HCT116 (cell line): Measurements from ENCODE around the gene HTR3A. TPM values are rescaled to one million over a fixed set of nuclear protein-coding genes. Genes with fewer than 3 reads are reported as not detected.

Experiments used
- ATAC-seq: fragments of 200-7000 bp; cut with Tn5 transposase; 2 replicates; pipeline ENCODE4 v1.9.1; 2020; ENCODE audit warnings: mild to moderate bottlenecking, moderate library complexity
- BruUV-seq: library from RNA; stranded (reverse); fragments of 400-500 nt; replicated peaks from 2 replicates; lab custom pipeline; 2021; lab: Mats Ljungman, UMichigan
- CTCF ChIA-PET: fragments of 300-600 bp; sonication (Branson Sonifier 250); formaldehyde crosslinking; loops from one replicate; lab custom pipeline; 2021; ENCODE audit warnings: antibody characterized with exemption; lab: Charles Lee
- POLR2A ChIA-PET: fragments of 300-600, 350-600 bp; sonication (Branson Sonifier 250); formaldehyde crosslinking; loops from one replicate; lab custom pipeline; 2021; ENCODE audit warnings: antibody characterized with exemption; lab: Charles Lee
- RAD21 ChIA-PET, 2 experiments: fragments of 300-600 bp; sonication (Branson Sonifier 250); formaldehyde crosslinking; loops; one replicate each; lab custom pipeline; 2023; ENCODE audit warnings: low total read pairs in 2 of 2; ENCODE audit not compliant: uncharacterized antibody in 2 of 2, unreplicated experiment in 2 of 2, low non-redundant PET in 1 of 2; lab: Charles Lee
- DNase-seq: peaks from one replicate; pipeline ENCODE4 v3.0.0-alpha.2; 2010; ENCODE audit warnings: low read depth, low spot score
- H2AFZ ChIP-seq: fragments of 200-600 bp; shearing (Covaris generic), sonication (generic); 2 replicates; pipeline ENCODE4 v1.6.1; 2017; ENCODE audit warnings: low read depth, mixed run types, mixed read lengths, antibody characterized with exemption, low read length; ENCODE audit not compliant: poor library complexity, severe bottlenecking
- H3K27ac ChIP-seq: 2 replicates; pipeline ENCODE4 v1.5.1; 2012; ENCODE audit warnings: low read depth, low read length
- H3K27me3 ChIP-seq: fragments of 200-600 bp; sonication (generic); 2 replicates; pipeline ENCODE4 v1.6.1; 2016; ENCODE audit warnings: mixed run types, low read length, mixed read lengths; ENCODE audit not compliant: insufficient read depth
- H3K36me3 ChIP-seq, 2 experiments: fragments of 200-500 bp in 1 of 2; fragments of 200-600 bp in 1 of 2; sonication (Bioruptor generic) in 1 of 2; sonication (generic) in 1 of 2; 2 replicates each; pipeline versions ENCODE4 v1.5.1 to v1.6.1; 2014 to 2016; ENCODE audit warnings: low read length in 2 of 2, inconsistent platforms in 1 of 2, mixed read lengths in 1 of 2, mixed run types in 1 of 2; ENCODE audit not compliant: insufficient read depth in 2 of 2, control insufficient read depth in 1 of 2
- H3K4me1 ChIP-seq, 2 experiments: fragments of 200-600 bp in 1 of 2; sonication (generic) in 1 of 2; 2 replicates each; pipeline versions ENCODE4 v1.5.1 to v1.6.1; 2012 to 2017; ENCODE audit warnings: low read length in 2 of 2, inconsistent platforms in 1 of 2, mild to moderate bottlenecking in 1 of 2, mixed read lengths in 1 of 2, mixed run types in 1 of 2, moderate library complexity in 1 of 2; ENCODE audit not compliant: insufficient read depth in 2 of 2, control insufficient read depth in 1 of 2
- H3K4me2 ChIP-seq: fragments of 200-600 bp; sonication (generic); 2 replicates; pipeline ENCODE4 v1.6.1; 2017; ENCODE audit warnings: mixed run types, low read length, mixed read lengths
- H3K4me3 ChIP-seq, 2 experiments: fragments of 200-600 bp in 1 of 2; sonication (generic) in 1 of 2; replicated peaks in 1 of 2; 2 replicates each; pipeline ENCODE4 v1.5.1; 2011 to 2016; ENCODE audit warnings: low read length in 2 of 2, control low read depth in 1 of 2, low read depth in 1 of 2, mild to moderate bottlenecking in 1 of 2, mixed read lengths in 1 of 2, mixed run types in 1 of 2
- H3K79me2 ChIP-seq: fragments of 200-600 bp; sonication (generic); 2 replicates; pipeline ENCODE4 v1.6.1; 2017; ENCODE audit warnings: mild to moderate bottlenecking, mixed run types, low read length, moderate library complexity, mixed read lengths; ENCODE audit not compliant: insufficient read depth
- H3K9ac ChIP-seq: fragments of 200-600 bp; sonication (generic); 2 replicates; pipeline ENCODE4 v1.6.1; 2016; ENCODE audit warnings: low read length, mixed read lengths
- H3K9me2 ChIP-seq: fragments of 200-600 bp; sonication (generic), shearing (Covaris generic); 2 replicates; pipeline ENCODE4 v1.6.1; 2017; ENCODE audit warnings: mixed run types, mild to moderate bottlenecking, moderate library complexity; ENCODE audit not compliant: insufficient read depth
- H3K9me3 ChIP-seq, 2 experiments: fragments of 200-500 bp in 1 of 2; fragments of 200-600 bp in 1 of 2; sonication (Bioruptor generic) in 1 of 2; sonication (generic) in 1 of 2; 2 replicates each; pipeline ENCODE4 v1.6.1; 2014 to 2017; ENCODE audit warnings: low read length in 2 of 2, mixed read lengths in 2 of 2, inconsistent platforms in 1 of 2, low read depth in 1 of 2, mild to moderate bottlenecking in 1 of 2, mixed run types in 1 of 2, moderate library complexity in 1 of 2; ENCODE audit not compliant: control insufficient read depth in 1 of 2, insufficient read depth in 1 of 2
- H4K20me1 ChIP-seq: fragments of 200-600 bp; sonication (generic), shearing (Covaris generic); 2 replicates; pipeline ENCODE4 v1.6.1; 2017; ENCODE audit warnings: mixed run types, mild to moderate bottlenecking, moderate library complexity; ENCODE audit not compliant: insufficient read depth
- EGR1 ChIP-seq: IDR thresholded peaks from 2 replicates; pipeline ENCODE4 v1.6.1; 2012; ENCODE audit warnings: low read depth
- ELF1 ChIP-seq: IDR thresholded peaks from 2 replicates; pipeline ENCODE4 v1.6.1; 2012; ENCODE audit warnings: low read depth, borderline replicate concordance
- EZH2 ChIP-seq: fragments of 200-600 bp; sonication (generic); IDR thresholded peaks from 2 replicates; pipeline ENCODE4 v1.6.1; 2017; ENCODE audit warnings: antibody characterized with exemption, mixed run types
- EZH2phosphoT487 ChIP-seq: fragments of 200-600 bp; IDR thresholded peaks from 2 replicates; pipeline ENCODE4 v1.6.1; 2018; ENCODE audit warnings: antibody characterized with exemption, borderline replicate concordance
- FOSL1 ChIP-seq: IDR thresholded peaks from 2 replicates; pipeline ENCODE4 v1.6.1; 2012; ENCODE audit warnings: low read depth
- JUND ChIP-seq: IDR thresholded peaks from 2 replicates; pipeline ENCODE4 v1.6.1; 2012
- POLR2A ChIP-seq: IDR thresholded peaks from 2 replicates; pipeline ENCODE4 v1.7.0; 2011; ENCODE audit warnings: borderline replicate concordance; ENCODE audit not compliant: insufficient read depth, insufficient read length; ENCODE audit errors: extremely low read depth
- POLR2AphosphoS5 ChIP-seq: IDR thresholded peaks from 2 replicates; pipeline ENCODE4 v1.6.1; 2011; ENCODE audit warnings: mild to moderate bottlenecking, low read depth, low read length, moderate library complexity
- SP1 ChIP-seq: IDR thresholded peaks from 2 replicates; pipeline ENCODE4 v1.6.1; 2012; ENCODE audit warnings: low read depth
- SRF ChIP-seq: IDR thresholded peaks from 2 replicates; pipeline ENCODE4 v1.6.1; 2012; ENCODE audit warnings: low read depth
- YY1 ChIP-seq: IDR thresholded peaks from 2 replicates; pipeline ENCODE4 v1.6.1; 2011; ENCODE audit warnings: low read length, low read depth, moderate library complexity, mild to moderate bottlenecking; ENCODE audit not compliant: insufficient replicate concordance; ENCODE audit errors: extremely low read depth
- ZFX ChIP-seq: fragments of 450-650 bp; IDR thresholded peaks from 2 replicates; pipeline ENCODE4 v1.6.1; 2017
- intact Hi-C: fragments of 100-400 bp; cut with micrococcal nuclease; formaldehyde crosslinking; loops from 2 replicates; pipeline ENCODE4 v1.10.0; 2022
- total RNA-seq: library from RNA; stranded (reverse); gene quantifications from one replicate; pipeline ENCODE4 v1.2.1, GENCODE V29; 2021; ENCODE audit not compliant: unreplicated experiment
- TF ChIP-seq, protein P1 (sequence below): IDR thresholded peaks from 2 replicates; pipeline ENCODE4 v1.6.1; 2012
- TF ChIP-seq, protein P2 (sequence below): IDR thresholded peaks from 2 replicates; pipeline ENCODE4 v1.6.1; 2012
- TF ChIP-seq, protein P3 (sequence below): IDR thresholded peaks from 2 replicates; pipeline ENCODE4 v1.6.1; 2012; ENCODE audit warnings: low read depth
- TF ChIP-seq, protein P4 (sequence below), 3 experiments: fragments of 200-600 bp in 1 of 3; sonication (generic) in 1 of 3; IDR thresholded peaks in 2 of 3; conservative IDR thresholded peaks in 1 of 3; 2 replicates each; pipeline ENCODE4 v1.5.1; 2012 to 2017; ENCODE audit warnings: low read depth in 2 of 3, low read length in 2 of 3, antibody characterized with exemption in 1 of 3, borderline replicate concordance in 1 of 3, control low read depth in 1 of 3, mild to moderate bottlenecking in 1 of 3, mixed read lengths in 1 of 3, mixed run types in 1 of 3, moderate library complexity in 1 of 3; ENCODE audit not compliant: insufficient read depth in 1 of 3

HTR3A gene
- total RNA-seq, 1 experiment from 2014 or later: 0.12 TPM

DNA sequence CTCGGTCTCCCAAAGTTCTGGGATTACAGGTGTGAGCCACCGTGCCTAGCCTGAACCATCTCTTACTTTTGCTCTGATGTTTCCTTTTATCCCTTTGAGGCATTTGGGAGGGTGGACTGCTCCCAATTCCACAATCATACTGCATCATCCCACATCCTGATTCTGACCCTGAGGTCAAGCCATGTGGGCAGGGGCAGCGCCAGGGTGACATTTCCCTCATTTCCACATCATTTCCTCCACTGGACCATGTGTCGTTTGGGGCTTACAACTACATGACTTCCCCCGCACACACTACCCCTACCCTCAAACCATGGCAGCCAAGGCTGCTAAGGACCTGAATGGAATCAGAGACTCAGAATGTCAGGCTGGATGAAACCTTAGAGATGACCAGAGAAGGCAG, 58.2 kb downstream of the HTR3A start (continued):
- TF ChIP-seq YY1 (no peak), JUND (no peak), FOSL1 (no peak)
- TF ChIP-seq, all 23 proteins: peak for 0

DNA sequence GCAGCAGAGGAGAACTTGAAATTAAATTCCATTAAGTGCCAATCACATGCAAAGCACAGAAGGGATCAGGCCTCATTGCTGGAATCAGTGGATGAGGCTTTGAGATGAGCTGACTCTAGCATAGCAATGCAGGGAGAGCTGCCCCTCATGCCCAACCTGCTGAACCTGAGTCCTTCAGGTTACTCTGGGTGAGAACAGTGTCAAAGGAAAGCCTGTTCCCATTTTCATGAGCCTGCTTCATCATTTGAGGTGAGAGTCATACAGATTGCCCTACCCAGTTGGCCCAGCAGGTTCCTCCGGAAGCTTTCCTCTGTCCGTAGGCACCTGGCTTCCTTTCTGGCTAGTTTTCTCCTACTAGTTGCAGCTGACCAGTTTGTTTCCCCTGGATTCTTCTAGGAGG, 58.7 kb downstream of the HTR3A start:
- RAD21 ChIA-PET: no interaction called here
- Histone ChIP-seq H3K27me3 (peaks cover 18% of the 10 kb centered on the region), H3K4me2 (no peak overlapping the region), H3K9me3 (no peaks in the 10 kb centered on the region), H3K4me3 (no peak overlapping the region), H3K79me2 (no peaks in the 10 kb centered on the region), H4K20me1 (no peaks in the 10 kb centered on the region), H3K4me1 (peaks cover 0 to 4% of the 10 kb centered on the region in 2 experiments; a peak in 1 of 4 replicates), H3K27ac (no peak overlapping the region), H2AFZ (no peak overlapping the region), H3K9me2 (no peaks in the 10 kb centered on the region), H3K36me3 (no peaks in the 10 kb centered on the region), H3K9ac (no peak overlapping the region)
- no peak for ATAC-seq
- TF ChIP-seq, protein P1, sequence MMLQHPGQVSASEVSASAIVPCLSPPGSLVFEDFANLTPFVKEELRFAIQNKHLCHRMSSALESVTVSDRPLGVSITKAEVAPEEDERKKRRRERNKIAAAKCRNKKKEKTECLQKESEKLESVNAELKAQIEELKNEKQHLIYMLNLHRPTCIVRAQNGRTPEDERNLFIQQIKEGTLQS: no peak
- TF ChIP-seq ZFX (no peak), SP1 (no peak), EZH2 (no peak), POLR2A (no peak), ELF1 (no peak), EGR1 (no peak), SRF (no peak), EZH2phosphoT487 (no peak), POLR2AphosphoS5 (no peak)
- TF ChIP-seq, protein P2, sequence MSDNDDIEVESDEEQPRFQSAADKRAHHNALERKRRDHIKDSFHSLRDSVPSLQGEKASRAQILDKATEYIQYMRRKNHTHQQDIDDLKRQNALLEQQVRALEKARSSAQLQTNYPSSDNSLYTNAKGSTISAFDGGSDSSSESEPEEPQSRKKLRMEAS: no peak
- TF ChIP-seq, protein P3, sequence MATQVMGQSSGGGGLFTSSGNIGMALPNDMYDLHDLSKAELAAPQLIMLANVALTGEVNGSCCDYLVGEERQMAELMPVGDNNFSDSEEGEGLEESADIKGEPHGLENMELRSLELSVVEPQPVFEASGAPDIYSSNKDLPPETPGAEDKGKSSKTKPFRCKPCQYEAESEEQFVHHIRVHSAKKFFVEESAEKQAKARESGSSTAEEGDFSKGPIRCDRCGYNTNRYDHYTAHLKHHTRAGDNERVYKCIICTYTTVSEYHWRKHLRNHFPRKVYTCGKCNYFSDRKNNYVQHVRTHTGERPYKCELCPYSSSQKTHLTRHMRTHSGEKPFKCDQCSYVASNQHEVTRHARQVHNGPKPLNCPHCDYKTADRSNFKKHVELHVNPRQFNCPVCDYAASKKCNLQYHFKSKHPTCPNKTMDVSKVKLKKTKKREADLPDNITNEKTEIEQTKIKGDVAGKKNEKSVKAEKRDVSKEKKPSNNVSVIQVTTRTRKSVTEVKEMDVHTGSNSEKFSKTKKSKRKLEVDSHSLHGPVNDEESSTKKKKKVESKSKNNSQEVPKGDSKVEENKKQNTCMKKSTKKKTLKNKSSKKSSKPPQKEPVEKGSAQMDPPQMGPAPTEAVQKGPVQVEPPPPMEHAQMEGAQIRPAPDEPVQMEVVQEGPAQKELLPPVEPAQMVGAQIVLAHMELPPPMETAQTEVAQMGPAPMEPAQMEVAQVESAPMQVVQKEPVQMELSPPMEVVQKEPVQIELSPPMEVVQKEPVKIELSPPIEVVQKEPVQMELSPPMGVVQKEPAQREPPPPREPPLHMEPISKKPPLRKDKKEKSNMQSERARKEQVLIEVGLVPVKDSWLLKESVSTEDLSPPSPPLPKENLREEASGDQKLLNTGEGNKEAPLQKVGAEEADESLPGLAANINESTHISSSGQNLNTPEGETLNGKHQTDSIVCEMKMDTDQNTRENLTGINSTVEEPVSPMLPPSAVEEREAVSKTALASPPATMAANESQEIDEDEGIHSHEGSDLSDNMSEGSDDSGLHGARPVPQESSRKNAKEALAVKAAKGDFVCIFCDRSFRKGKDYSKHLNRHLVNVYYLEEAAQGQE: no peak
- TF ChIP-seq, protein P4, sequence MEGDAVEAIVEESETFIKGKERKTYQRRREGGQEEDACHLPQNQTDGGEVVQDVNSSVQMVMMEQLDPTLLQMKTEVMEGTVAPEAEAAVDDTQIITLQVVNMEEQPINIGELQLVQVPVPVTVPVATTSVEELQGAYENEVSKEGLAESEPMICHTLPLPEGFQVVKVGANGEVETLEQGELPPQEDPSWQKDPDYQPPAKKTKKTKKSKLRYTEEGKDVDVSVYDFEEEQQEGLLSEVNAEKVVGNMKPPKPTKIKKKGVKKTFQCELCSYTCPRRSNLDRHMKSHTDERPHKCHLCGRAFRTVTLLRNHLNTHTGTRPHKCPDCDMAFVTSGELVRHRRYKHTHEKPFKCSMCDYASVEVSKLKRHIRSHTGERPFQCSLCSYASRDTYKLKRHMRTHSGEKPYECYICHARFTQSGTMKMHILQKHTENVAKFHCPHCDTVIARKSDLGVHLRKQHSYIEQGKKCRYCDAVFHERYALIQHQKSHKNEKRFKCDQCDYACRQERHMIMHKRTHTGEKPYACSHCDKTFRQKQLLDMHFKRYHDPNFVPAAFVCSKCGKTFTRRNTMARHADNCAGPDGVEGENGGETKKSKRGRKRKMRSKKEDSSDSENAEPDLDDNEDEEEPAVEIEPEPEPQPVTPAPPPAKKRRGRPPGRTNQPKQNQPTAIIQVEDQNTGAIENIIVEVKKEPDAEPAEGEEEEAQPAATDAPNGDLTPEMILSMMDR (IDR thresholded peaks at IDR 0.05 in 2 of 3, conservative IDR thresholded peaks at IDR 0.05 in 1 of 3; ENCODE audit: borderline replicate concordance in 1 of 3, insufficient read depth in 1 of 3, low read depth in 2 of 3, low read length in 2 of 3): no peak
- intact Hi-C loops: no loop called here
- BruUV-seq: no TSS peak
- POLR2A ChIA-PET: no interaction called here
- CTCF ChIA-PET: interaction anchor here (1.3 kb wide), 1 partner anchor 228 kb away, joined by 7 read pairs; no protein-coding TSS in a partner anchor
- DNase-seq: no peak
